Epithelial cell of esophagus (primary cell): ENCODE data around the gene VSX2.

Experiments
- DNase-seq: peaks from one replicate; pipeline ENCODE4 v3.0.0; 2010; ENCODE audit warnings: low read depth
- H3K4me3 ChIP-seq: 2 replicates; pipeline ENCODE4 v1.5.1; 2011; ENCODE audit warnings: mild to moderate bottlenecking, low read length, control low read depth
- CTCF ChIP-seq: IDR thresholded peaks from 2 replicates; pipeline ENCODE4 v1.5.1; 2011; ENCODE audit warnings: low read depth, mild to moderate bottlenecking, low read length, control low read depth, inconsistent platforms; ENCODE audit not compliant: insufficient read depth; ENCODE audit errors: missing control alignments

VSX2 gene

GRCh38 chr14:74203639-74204038 lies 35.6 kb upstream of the VSX2 start:
- no peak overlapping the region for H3K4me3 ChIP-seq
- TF ChIP-seq CTCF, result no peak
- no peak for DNase-seq

GRCh38 chr14:74204491-74204890 lies 34.8 kb upstream of the VSX2 start:
- no peak for TF ChIP-seq CTCF
- H3K4me3 ChIP-seq, result no peak overlapping the region
- DNase-seq, result no peak

GRCh38 chr14:74205882-74206281 lies 33.4 kb upstream of the VSX2 start:
- no peak overlapping the region for H3K4me3 ChIP-seq
- TF ChIP-seq CTCF, result no peak
- DNase-seq, result no peak

GRCh38 chr14:74207943-74208342 lies 31.3 kb upstream of the VSX2 start:
- peak; percentile 3 for DNase-seq
- H3K4me3 ChIP-seq, result no peak overlapping the region
- no peak for TF ChIP-seq CTCF

- no peak for TF ChIP-seq CTCF
- DNase-seq, result no peak
- no peak overlapping the region for H3K4me3 ChIP-seq
These were observed 30.6 kb upstream of the VSX2 start for GRCh38 chr14:74208642-74209041.

- DNase-seq, result no peak
- no peak overlapping the region for H3K4me3 ChIP-seq
- TF ChIP-seq CTCF, result no peak
These were observed 27.2 kb upstream of the VSX2 start for GRCh38 chr14:74211945-74212580.

GRCh38 chr14:74213907-74214803 lies 25.1 kb upstream of the VSX2 start:
- no peak overlapping the region for H3K4me3 ChIP-seq
- DNase-seq, result no peak
- TF ChIP-seq CTCF, result no peak
